Peyer's patch (tissue), 4 donors: ENCODE data around the gene PACSIN1.

ENCODE experiments used
- POLR2A ChIP-seq, 2 donors: fragments of 450-650 bp; IDR thresholded peaks; one replicate each; pipeline ENCODE4 v1.5.1; 2017; ENCODE audit warnings: antibody characterized with exemption in 2 of 2, mild to moderate bottlenecking in 2 of 2, moderate library complexity in 2 of 2
- TF ChIP-seq, protein P1 (sequence below), 6 experiments: fragments of 450-650 bp in 4 of 6; fragments of 200-600 bp in 2 of 6; sonication (generic) in 1 of 6; IDR thresholded peaks; one replicate each; pipeline ENCODE4 v1.5.1; 2017 to 2019; ENCODE audit warnings: antibody characterized with exemption in 6 of 6, mild to moderate bottlenecking in 3 of 6, moderate library complexity in 1 of 6

DNA sequence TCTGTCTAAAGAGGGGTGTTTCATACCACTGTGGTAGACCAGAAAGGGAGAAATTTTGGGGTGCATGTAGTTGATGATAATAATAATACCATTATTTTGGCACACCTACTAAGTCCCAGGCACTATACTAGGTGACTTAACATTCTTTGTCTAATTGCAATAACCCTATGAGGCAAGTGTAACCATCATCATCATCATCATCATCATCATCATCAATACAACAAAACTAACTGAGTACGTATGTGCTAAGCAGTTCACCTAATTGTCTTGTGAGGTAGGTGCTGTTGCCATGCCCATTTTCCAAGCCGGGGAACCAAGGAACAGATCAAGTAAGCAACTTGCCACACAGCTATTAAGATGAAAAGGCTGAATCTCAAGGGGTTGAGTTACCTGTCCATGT, 2.6 kb upstream of the PACSIN1 start:
- TF ChIP-seq, protein P1, sequence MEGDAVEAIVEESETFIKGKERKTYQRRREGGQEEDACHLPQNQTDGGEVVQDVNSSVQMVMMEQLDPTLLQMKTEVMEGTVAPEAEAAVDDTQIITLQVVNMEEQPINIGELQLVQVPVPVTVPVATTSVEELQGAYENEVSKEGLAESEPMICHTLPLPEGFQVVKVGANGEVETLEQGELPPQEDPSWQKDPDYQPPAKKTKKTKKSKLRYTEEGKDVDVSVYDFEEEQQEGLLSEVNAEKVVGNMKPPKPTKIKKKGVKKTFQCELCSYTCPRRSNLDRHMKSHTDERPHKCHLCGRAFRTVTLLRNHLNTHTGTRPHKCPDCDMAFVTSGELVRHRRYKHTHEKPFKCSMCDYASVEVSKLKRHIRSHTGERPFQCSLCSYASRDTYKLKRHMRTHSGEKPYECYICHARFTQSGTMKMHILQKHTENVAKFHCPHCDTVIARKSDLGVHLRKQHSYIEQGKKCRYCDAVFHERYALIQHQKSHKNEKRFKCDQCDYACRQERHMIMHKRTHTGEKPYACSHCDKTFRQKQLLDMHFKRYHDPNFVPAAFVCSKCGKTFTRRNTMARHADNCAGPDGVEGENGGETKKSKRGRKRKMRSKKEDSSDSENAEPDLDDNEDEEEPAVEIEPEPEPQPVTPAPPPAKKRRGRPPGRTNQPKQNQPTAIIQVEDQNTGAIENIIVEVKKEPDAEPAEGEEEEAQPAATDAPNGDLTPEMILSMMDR (IDR thresholded peaks at IDR 0.05): no peak
- TF ChIP-seq POLR2A (IDR thresholded peaks at IDR 0.05): no peak
